ENCODE data around the gene DLGAP1.

DNA sequence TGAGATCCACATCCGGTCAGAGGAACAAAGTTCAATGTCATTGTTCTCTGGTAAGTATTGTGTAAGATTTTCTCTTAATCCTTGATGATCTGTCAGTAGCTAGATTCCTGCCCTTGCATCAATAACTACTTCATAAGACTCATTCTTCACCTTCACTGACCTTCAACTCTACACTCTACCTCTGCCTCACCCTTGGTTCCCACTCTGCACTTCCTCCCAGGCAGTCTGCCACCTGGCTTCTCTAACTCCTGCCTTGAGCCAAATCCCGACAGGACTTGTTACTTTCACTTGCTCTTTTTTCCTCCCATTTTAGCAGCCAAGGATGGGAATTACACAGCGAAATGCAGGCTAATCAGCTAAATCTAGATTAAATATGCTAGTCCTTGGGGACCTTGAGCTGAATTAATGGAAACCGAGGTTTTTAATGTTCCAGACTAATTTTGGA, 190.7 kb downstream of the DLGAP1 start:
- TF ChIP-seq, protein P1, sequence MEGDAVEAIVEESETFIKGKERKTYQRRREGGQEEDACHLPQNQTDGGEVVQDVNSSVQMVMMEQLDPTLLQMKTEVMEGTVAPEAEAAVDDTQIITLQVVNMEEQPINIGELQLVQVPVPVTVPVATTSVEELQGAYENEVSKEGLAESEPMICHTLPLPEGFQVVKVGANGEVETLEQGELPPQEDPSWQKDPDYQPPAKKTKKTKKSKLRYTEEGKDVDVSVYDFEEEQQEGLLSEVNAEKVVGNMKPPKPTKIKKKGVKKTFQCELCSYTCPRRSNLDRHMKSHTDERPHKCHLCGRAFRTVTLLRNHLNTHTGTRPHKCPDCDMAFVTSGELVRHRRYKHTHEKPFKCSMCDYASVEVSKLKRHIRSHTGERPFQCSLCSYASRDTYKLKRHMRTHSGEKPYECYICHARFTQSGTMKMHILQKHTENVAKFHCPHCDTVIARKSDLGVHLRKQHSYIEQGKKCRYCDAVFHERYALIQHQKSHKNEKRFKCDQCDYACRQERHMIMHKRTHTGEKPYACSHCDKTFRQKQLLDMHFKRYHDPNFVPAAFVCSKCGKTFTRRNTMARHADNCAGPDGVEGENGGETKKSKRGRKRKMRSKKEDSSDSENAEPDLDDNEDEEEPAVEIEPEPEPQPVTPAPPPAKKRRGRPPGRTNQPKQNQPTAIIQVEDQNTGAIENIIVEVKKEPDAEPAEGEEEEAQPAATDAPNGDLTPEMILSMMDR (IDR thresholded peaks at IDR 0.05): no peak
- TF ChIP-seq POLR2AphosphoS5 (IDR thresholded peaks at IDR 0.05): no peak
